ENCODE results near the gene TOPORS.

The TOPORS gene

GRCh38 chr9:32500768-32501167, 51.6 kb downstream of the TOPORS start:
- Histone ChIP-seq H3K4me1 (no peaks in the 10 kb centered on the region), H3K27me3 (ENCODE audit: control insufficient read depth, insufficient read depth, low read length) (no peaks in the 10 kb centered on the region), H3K27ac (no peak overlapping the region), H3K36me3 (ENCODE audit: control insufficient read depth, insufficient read depth, low read length) (no peaks in the 10 kb centered on the region), H3K9me3 (ENCODE audit: control insufficient read depth, low read length) (no peaks in the 10 kb centered on the region), H3K4me3 (ENCODE audit: low read depth, low read length) (no peak overlapping the region), H3K79me2 (no peaks in the 10 kb centered on the region), H2AFZ (no peak overlapping the region), H3K4me2 (ENCODE audit: low read length) (no peak overlapping the region), H3K9ac (no peak overlapping the region)
- TF ChIP-seq CTCF (IDR thresholded peaks at IDR 0.05) = no peak

GRCh38 chr9:32497921-32498320, 54.5 kb downstream of the TOPORS start:
- Histone ChIP-seq H3K4me1 (no peaks in the 10 kb centered on the region), H3K27ac (no peak overlapping the region), H3K27me3 (ENCODE audit: control insufficient read depth, insufficient read depth, low read length) (no peaks in the 10 kb centered on the region), H3K9ac (no peak overlapping the region), H3K79me2 (no peaks in the 10 kb centered on the region), H3K9me3 (ENCODE audit: control insufficient read depth, low read length) (no peaks in the 10 kb centered on the region), H3K4me3 (ENCODE audit: low read depth, low read length) (no peak overlapping the region), H3K4me2 (ENCODE audit: low read length) (no peak overlapping the region), H3K36me3 (ENCODE audit: control insufficient read depth, insufficient read depth, low read length) (no peaks in the 10 kb centered on the region), H2AFZ (no peak overlapping the region)
- no peak for TF ChIP-seq CTCF (IDR thresholded peaks at IDR 0.05)

- no peak for TF ChIP-seq CTCF (IDR thresholded peaks at IDR 0.05)
- H3K4me2 ChIP-seq (ENCODE audit: low read length) = no peak overlapping the region
- no peak overlapping the region for H3K27ac ChIP-seq
- no peaks in the 10 kb centered on the region for H3K79me2 ChIP-seq
- H3K4me3 ChIP-seq (ENCODE audit: low read depth, low read length) = no peak overlapping the region
- no peak overlapping the region for H2AFZ ChIP-seq
- no peaks in the 10 kb centered on the region for H3K36me3 ChIP-seq (ENCODE audit: control insufficient read depth, insufficient read depth, low read length)
- H3K9ac ChIP-seq = no peak overlapping the region
- no peaks in the 10 kb centered on the region for H3K4me1 ChIP-seq
- no peaks in the 10 kb centered on the region for H3K27me3 ChIP-seq (ENCODE audit: control insufficient read depth, insufficient read depth, low read length)
- H3K9me3 ChIP-seq (ENCODE audit: control insufficient read depth, low read length) = no peaks in the 10 kb centered on the region
Measured at GRCh38 chr9:32490601-32491000, 61.8 kb downstream of the TOPORS start.

Measured in parathyroid adenoma (tissue), 2 donors.